HG02642 (cell line): ENCODE data around the gene SLC38A11.

Experiments
- ATAC-seq: cut with Tn5 transposase; IDR thresholded peaks from one replicate; pipeline ENCODE4 v1.9.1; 2021; ENCODE audit warnings: mild to moderate bottlenecking; ENCODE audit not compliant: unreplicated experiment, poor library complexity

The SLC38A11 gene

DNA sequence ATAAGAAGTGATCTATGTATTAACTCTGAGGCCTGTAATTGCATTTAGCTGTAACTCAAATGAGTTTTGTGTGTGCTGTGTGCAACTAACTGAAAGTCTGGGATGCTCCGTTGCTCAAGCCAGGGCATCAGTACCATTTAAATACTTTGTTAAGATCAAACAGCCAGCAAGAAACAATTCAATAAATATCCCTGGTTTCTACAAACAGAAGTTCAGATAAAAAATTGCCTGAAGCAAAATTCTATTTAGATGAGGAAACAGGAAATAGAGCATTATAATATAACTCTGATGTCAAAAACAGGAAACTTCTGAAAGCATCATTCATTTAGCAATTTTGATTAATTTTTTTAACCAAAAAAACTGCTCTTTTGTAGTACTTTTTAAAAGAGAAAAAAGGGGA lies 18.9 kb upstream of the SLC38A11 start:
- no peak for ATAC-seq

DNA sequence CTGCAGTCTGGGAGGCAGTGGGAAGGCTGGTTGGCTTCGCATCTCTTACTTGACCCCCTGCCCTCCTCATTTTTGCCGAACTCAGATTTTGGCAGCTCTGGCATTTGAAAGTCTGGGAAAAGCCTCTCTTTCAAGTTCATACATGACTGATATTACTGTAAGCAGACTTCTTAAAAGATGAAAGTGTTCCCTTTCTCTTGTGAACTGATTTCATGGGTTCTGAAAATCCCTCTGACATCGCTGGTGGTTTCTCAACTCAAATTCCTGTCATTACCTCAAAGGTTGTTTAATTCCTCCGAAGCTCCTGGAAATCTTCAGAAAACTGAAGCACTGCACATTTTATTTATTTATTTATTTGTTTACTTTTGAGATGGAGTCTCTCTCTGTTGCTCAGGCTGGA lies 16.9 kb upstream of the SLC38A11 start:
- ATAC-seq, result no peak

DNA sequence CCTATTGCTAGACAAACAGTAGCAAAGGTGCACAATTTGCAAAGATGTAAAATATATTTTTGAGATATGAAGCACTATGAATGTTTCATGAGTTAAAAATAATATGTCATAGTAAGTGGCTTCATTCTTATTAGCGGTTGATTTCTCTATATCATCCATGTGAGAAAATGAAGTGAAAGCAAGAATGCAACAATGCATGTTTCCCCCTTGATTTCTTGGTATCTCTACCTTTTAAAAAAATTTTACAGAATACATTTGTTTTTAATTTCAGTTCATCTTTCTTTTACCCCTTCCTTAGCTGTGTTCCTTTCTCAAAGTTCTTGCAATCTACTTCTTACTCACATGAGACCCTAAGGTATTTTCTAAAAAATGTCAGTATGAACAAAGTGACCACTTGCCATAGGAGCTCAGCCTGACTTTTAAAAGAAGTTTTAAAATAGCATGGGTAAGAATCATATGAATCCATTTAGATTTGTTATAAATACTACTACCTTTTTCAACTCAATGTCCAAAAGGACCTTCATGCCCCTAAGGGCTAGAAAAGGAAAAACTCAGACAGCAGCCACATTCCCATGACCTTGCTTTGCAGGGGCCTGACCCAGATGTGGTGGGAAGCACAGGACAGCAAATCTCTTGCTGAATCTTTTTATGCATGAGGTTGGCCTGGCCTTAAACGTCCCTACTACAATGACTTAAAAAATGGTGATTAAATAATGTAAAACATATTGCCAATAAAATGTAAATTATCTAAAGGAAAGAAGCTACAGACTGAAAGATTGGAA lies 14.8 kb upstream of the SLC38A11 start:
- no peak for ATAC-seq

DNA sequence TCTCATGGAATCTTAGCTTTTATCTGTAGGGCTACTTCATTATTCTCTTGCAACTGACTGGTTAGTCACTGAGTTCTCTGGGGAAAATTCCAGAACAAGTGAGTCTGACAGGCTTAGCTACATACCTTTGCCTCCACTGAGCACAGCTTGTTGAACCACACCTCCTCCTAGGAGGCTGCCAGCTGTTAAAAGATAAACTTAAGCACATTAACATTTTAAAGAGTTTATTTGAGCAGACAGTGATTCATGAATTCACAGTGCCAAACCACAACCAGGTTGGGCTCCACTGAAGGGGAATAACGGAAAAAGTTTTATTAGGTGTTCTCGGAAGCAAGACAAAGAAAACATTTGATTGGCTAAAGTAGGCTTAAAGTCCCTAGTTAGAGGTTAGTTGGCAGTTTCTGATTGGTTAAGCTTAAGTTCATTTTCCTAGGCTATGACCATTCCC lies 12.5 kb upstream of the SLC38A11 start:
- ATAC-seq, result no peak

DNA sequence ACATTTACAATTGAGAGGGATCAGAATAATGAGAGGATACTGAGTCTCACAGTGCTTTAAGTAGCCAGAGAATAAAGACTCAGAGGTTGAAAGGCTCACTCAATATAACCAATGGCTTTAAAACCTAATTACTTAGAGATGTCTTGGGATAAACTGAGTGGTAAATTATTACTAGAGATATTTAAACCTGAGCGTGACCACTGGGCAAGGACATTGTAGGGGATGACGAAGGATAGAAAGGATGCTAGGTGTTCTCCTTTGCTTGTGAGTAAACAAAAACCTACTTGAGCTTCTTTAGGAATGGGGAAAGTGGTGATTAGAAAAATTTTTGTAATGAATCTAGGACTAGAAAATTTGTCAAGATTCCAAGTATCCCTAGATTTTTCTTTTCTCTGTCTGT lies 12.0 kb upstream of the SLC38A11 start:
- ATAC-seq, result no peak

DNA sequence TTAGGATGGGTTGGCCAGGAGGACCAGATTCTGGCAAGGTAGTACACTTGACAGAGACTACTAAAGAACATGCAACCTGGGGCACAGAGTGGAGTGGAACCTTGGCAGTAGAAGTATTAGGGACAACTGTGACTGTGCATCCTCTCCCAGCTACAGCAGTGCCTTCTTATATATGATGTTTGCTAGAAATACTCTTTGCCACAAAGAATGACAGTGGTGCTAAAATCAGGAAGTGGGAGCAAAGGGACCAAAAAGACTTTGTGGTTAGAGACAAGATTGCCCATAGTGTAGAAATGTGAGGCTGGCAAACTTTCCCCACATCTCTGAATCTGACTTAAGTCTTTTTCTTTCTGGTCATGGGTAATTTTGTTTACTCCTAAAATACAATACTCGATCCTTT lies 9.4 kb upstream of the SLC38A11 start:
- ATAC-seq, result no peak

DNA sequence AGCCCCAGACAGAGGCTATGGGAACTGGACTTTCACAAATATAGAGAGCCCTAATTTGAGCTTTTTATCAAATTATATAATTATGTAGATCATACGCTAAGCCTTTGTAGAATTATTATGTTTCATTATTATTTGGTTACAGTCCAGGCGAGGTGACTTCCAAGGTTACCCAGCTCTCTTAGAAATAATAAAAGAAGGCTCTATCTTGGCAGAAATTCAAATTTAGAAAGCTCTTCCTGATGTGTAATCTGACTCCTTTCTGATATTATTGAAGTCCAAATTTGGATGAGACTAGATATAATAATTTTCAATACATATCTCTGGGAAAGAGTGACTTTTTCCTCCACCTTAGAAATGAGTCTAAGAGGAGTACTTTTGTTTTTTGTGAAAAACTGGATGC lies 4.8 kb upstream of the SLC38A11 start:
- no peak for ATAC-seq

DNA sequence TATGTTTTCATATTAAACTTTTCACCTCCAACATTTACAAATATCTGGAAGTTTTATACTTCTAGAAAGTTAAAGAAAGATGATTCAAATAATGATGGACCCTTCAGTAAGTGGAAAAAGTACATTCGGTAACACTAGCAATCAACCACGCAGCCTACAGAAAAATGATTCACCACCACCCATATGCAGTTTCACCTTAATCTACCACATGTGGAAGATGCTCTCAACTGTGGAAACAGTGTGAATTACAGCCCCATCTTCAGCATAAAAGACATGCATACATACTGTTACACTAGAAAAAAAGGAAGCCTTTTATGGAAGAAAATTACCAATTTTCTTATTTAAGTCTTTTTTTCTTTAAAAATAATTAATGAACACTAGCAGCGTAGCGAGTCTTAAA lies 1.1 kb downstream of the SLC38A11 start:
- ATAC-seq, result no peak

DNA sequence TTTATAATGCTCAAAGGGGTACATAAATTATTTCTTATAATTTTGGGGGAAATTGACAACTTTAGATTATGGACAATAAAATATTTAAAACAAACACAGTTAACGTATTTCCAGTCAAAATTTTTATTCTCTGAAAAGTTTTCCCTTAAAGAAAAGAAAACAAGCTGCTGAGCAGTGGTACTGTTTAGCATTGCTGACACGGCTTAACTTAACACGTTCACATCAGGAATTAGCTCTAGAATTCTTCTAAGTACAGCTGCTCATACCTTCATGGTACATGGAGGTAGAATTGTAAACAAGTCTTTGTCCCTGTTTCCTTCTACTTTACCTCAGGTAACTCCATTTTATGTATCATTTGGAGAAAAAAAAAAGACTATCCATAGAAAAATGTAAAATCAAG lies 2.0 kb downstream of the SLC38A11 start:
- ATAC-seq, result no peak

DNA sequence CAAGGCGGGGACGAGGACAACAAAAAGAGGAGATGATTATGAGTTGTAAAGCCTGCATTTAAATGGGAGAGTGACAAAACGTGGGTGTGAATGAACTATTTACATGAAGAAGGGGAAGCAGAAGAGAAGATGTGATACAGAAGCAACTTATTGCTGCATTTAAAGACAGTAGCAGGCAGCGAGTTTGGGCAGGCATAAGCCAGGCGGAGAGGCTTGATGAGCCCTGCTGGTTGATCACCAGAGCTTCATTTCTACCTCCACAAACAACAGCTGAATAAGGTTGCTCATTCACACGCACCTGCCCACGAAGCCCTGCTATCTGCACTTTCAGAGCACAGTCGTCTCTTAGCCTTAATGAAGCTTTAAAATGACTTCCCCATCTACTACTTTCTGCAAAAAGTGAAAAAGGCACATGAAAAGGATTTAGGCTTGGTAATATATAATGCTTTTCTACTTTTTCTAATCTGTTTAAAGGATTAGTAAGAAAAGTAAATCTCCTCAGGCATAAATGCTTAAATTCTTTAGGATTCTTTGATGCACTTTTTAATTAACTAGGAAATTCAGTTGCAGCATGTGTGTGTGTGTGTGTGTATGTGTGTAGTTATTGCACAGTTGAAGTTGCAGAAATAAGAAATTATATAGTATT lies 3.1 kb downstream of the SLC38A11 start:
- no peak for ATAC-seq

DNA sequence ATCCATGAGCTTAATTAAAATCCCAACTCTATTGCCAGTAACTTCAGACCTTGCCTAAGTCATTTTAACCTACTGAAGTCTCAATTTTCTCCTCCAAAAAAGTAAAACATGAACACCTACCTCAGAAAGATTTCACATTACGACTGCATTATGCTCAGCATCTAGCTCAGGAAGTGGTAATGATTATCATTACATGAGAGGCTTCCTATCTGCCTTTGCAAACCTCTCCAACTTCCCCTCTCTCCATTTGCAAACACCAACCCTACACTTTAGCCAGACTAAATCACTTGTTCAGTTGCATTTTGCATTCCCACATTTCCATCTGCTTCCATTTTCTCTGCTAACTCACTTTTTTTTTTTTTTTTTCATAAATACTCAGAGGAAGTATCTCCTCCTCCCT lies 6.8 kb downstream of the SLC38A11 start:
- no peak for ATAC-seq

DNA sequence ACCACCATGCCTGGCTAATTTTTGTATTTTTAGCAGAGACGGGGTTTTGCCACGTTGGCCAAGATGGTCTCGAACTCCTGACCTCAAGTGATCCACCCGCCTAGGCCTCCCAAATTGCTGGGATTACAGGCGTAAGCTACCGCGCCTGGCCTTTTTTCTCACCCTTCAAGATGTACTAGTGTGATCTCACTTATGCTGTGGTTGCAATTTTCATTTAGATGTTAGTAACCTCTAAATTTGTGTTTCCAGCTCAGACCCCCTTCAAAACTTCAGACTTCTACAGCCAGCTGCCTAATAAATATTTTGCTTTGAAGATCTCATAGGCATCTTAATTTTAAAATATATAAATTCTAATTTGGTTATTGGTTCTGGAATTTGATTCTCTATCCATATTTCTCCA lies 8.0 kb downstream of the SLC38A11 start:
- ATAC-seq, result no peak

DNA sequence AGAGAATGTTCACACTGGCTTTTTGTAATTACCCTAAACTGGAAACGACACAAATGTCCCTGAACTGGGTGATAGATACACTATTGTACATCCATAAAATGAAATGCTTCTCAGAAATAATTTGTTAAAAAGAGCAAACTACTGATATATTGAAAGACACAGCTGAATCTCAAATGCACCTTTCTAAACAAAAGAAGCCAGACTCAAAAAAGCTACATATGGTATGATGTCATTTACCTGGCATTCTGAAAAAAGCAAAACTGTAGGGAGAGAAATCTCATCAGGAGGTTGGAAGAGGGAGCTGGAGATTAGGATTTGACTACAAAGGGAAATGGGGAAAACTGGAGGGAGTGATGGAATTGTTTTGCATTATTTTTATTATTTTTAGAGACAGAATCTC lies 12.0 kb downstream of the SLC38A11 start:
- ATAC-seq, result no peak

DNA sequence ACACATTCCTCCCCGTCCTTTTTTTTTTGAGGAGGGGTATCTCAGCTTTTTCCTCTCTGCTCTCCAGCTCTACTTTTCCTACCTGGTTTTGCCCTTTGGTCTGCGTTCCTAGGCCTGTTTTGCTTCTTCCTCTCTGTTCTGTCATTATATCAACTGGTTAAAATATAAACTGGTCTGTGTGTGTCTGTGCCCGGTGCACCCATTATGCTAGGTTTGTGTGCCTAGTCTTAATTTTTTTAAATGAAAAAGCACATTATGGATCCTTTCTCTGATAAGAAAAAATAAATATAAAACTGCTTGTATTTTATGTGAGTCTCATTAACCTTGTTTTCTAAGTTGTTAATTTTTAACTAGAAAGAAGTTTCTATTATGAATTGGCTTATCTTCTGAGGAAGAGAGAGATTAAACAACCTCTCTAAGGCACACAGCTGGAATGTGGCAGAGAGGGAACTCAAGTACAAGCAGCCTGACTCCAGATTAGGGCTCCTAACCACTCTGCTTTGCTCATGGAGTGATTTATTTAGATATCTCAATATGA lies 17.4 kb downstream of the SLC38A11 start:
- no peak for ATAC-seq

DNA sequence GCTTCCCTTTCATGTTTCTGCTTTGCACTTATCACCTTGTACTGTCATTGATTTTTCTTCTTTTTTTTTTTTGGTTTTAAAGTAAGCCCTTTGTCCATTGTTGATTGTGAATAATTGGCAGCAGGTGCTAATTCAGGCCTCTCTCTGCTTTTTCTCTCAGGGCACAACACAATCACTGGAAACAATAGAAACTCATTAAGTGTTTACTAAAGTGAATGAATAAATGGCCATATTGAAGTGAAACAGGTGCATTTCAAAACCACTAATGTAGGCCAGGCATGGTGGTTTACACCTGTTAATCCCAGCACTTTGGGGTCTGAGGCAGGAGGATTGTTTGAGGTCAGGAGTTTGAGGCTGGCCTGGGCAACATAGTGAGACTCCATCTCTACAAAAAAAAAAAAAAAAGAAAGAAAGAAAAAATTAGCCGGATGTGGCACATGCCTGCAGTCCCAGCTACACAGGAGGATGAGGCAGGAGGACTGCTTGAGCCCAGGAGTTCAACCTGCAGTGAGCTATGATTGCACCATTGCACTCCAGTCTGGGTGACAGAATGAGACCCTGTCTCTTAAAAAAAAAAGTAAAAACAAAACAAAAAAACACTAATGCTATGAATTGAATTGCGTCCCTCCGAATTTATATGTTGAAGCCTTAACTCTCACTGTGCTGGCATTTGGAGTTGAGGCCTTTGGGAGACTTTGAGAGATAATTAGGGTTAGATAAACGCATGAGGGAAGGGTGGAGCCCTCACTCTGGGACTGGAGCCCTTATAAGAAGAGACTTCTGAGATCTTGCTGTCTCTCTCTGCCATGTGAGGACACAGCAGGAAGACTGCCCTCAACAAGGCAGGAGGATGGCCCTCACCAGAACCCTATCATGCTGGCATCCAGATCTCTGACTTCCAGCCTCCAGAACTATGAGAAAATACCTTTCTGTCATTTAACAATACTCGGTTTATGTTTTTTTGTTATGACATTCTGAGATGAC lies 19.9 kb downstream of the SLC38A11 start:
- no peak for ATAC-seq

DNA sequence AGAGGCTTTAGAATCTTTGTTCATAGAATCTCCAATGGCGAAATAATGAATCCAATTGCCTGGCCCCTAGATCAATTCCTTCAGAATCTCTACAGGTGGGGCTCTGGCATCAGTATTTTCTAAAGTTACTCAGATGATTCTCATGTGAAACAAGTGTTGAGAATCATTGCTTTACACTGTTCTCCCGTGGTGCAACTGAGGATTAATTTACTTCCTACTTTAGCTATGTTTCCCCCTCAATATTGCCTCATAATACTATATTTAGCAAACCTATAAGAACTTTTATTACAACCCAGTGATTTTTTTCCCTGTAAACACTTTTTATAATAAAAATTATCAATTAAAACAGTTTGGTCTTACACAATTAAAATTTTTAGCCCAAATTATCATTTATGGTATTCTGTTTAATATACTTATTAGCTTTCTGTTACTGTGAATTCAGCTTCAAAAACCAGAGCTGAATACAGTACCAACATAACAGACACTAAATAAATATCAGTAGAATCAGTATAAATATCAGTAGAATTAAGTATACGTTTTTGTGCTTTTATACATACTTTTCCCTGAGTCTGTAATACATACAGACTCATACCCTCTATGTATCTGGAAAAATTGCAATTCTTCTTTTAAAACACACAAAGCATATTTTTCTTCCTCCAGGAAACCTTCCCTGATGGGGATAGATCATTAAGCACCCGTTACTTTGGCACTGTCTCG lies 20.8 kb downstream of the SLC38A11 start:
- no peak for ATAC-seq

DNA sequence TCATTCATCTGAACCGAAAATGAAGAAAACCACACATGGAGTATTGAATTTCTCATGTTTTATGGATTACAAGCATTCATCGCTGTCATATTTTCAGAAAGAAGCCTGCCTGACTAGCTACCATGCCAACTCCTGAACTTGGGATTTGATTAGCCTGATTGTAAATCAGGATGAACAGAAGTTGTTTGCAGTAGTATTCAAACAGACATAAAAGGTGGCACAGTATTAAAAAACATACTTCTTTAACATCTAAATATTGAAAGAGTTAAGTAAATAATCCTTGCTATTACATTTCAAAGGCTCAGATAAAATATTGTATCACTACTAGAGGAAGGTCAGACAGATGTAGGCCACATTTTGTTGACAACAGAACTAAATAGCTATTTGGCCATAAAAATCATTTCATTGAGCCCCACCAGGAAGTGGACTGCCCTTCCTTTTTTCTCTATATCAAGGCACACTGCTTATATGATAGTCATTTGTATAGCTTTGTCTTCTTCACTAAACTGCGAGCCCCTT lies 21.6 kb downstream of the SLC38A11 start:
- ATAC-seq, result no peak

DNA sequence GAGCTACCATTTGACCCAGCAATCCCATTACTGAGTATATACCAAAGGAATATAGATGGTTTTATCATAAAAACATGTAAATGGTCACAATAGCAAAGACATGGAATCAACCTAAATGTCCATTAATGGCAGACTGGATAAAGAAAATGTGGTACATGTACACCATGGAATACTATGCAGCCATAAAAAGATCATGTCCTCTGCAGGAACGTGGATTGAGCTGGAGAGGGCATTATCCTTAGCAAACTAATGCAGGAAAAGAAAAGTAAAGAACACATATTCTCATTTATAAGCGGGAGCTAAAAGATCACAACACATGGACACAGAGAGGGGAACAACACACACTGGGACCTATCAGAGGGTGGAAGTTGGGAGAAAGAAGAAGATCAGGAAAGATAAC lies 22.9 kb downstream of the SLC38A11 start:
- no peak for ATAC-seq

DNA sequence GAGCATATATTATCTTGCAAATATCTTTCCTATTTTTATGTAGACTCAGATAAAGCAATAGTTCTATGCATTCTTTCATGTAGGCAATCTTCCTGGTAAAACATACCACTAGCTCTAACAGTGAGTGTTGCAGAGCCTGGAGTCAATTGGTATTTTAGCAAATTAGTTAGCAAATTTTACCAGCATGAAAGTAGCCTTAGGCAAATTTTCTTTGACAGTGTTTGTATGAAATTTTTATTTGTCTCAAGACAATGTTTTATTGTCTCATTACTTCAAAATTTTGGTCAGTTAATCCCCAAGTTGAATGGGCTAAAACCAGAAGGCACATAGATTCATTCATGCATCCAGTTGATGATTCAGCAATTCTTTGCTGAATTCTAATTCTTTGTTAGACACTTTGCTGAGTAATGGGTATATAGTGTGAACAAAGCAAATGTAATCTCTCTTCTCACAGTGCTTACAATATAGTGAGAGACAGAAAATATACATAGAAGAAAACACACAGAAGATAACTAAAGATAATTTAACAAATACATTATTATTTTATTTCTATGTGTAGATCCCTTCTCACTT lies 27.1 kb downstream of the SLC38A11 start:
- no peak for ATAC-seq
